Testis (tissue), 3 donors: ENCODE data around the gene INF2. TPM values are rescaled to one million over a fixed set of nuclear protein-coding genes. Genes with fewer than 3 reads are reported as not detected.

Experiments used
- DNase-seq: peaks from one replicate; pipeline ENCODE4 v3.0.0-alpha.2; 2019
- H3K27ac ChIP-seq, 2 donors: fragments of 200-600 bp; sonication (generic); one replicate each; pipeline ENCODE4 v1.5.1; 2019
- H3K27me3 ChIP-seq: fragments of 200-600 bp; sonication (generic); one replicate; pipeline ENCODE4 v1.5.1; 2019
- H3K36me3 ChIP-seq: fragments of 200-600 bp; sonication (generic); one replicate; pipeline ENCODE4 v1.5.1; 2017; ENCODE audit warnings: low read depth; ENCODE audit errors: missing control alignments
- H3K4me1 ChIP-seq: fragments of 200-600 bp; sonication (generic); one replicate; pipeline ENCODE4 v1.5.1; 2019
- H3K4me3 ChIP-seq, 2 donors: fragments of 200-600 bp; sonication (generic); one replicate each; pipeline ENCODE4 v1.5.1; 2017 to 2019
- H3K9me3 ChIP-seq: fragments of 200-600 bp; sonication (generic); one replicate; pipeline ENCODE4 v1.5.1; 2017
- CTCF ChIP-seq, 3 experiments: fragments of 450-650 bp in 2 of 3; fragments of 200-600 bp in 1 of 3; sonication (generic) in 1 of 3; IDR thresholded peaks; one replicate each; pipeline ENCODE4 v1.5.1; 2016 to 2019; ENCODE audit warnings: antibody characterized with exemption in 3 of 3, mild to moderate bottlenecking in 2 of 3, moderate library complexity in 1 of 3
- POLR2A ChIP-seq: fragments of 450-650 bp; IDR thresholded peaks from one replicate; pipeline ENCODE4 v1.6.1; 2017; ENCODE audit warnings: antibody characterized with exemption, mild to moderate bottlenecking, moderate library complexity
- WGBS, 2 donors: methylation state at CpG; one replicate each; pipeline ENCODE4 v1.1.5; 2018; 5-methylcytosine and 5-hydroxymethylcytosine counted together
- intact Hi-C: fragments of 100-400 bp; cut with DNase I; formaldehyde crosslinking; loops from one replicate; pipeline ENCODE4 v1.15.1; 2023; ENCODE audit warnings: low total_unique reads
- polyA plus RNA-seq: library from polyadenylated mRNA; stranded (reverse); fragments of 350-450 nt; fragmentation: Illumina TruSeq; extraction: RNeasy Lipid Tissue Mini Kit (QIAGEN cat#74804); gene quantifications from one replicate; pipeline ENCODE4 v1.2.3, GENCODE V29; 2014; ENCODE audit warnings: low read depth, low replicate concordance; ENCODE audit not compliant: insufficient read depth
- total RNA-seq, 2 donors: library from RNA; depleted of rRNA; stranded (reverse); fragments of >200 nt; gene quantifications; one replicate each; pipeline ENCODE4 v1.2.3, GENCODE V29; 2016

Gene INF2
- total and polyA plus RNA-seq, 3 donors from 2014 or later, result 50.5 to 328 (median 244) TPM

- peaks cover 72% of the 10 kb centered on the region for H3K4me1 ChIP-seq
- H3K4me3 ChIP-seq, result no peak overlapping the region
- intact Hi-C loops, result no loop called here
- no peaks in the 10 kb centered on the region for H3K9me3 ChIP-seq
- no peaks in the 10 kb centered on the region for H3K36me3 ChIP-seq
- no peak overlapping the region for H3K27ac ChIP-seq
- DNase-seq, result no peak
- H3K27me3 ChIP-seq, result no peaks in the 10 kb centered on the region
- TF ChIP-seq POLR2A (no peak), CTCF (IDR thresholded peaks at IDR 0.05) (no peak)
- WGBS, 2 donors, result 86 to 88% methylated on average over 14 to 19 of the region's 19 CpGs
These were observed 2.3 kb downstream of the INF2 start for GRCh38 chr14:104691546-104692260.

- TF ChIP-seq CTCF (IDR thresholded peaks at IDR 0.05) (no peak), POLR2A (no peak)
- peaks cover 79% of the 10 kb centered on the region for H3K4me1 ChIP-seq
- intact Hi-C loops, result no loop called here
- no peaks in the 10 kb centered on the region for H3K36me3 ChIP-seq
- H3K9me3 ChIP-seq, result no peaks in the 10 kb centered on the region
- no peak overlapping the region for H3K27ac ChIP-seq
- 90 to 92% methylated on average over 5 to 15 of the region's 15 CpGs for whole genome bisulfite sequencing, 2 donors
- no peak for DNase-seq
- no peaks in the 10 kb centered on the region for H3K27me3 ChIP-seq
- no peak overlapping the region for H3K4me3 ChIP-seq
These were observed 3.0 kb downstream of the INF2 start for GRCh38 chr14:104692261-104692938.

- intact Hi-C loops, result no loop called here
These were observed 3.5 kb downstream of the INF2 start for GRCh38 chr14:104692939-104693315.

GRCh38 chr14:104693482-104694431, 4.3 kb downstream of the INF2 start:
- 60 to 83% methylated on average over 1 to 21 of the region's 26 CpGs for WGBS, 2 donors
- H3K4me3 ChIP-seq, result no peak overlapping the region
- peaks cover 80% of the 10 kb centered on the region for H3K4me1 ChIP-seq
- TF ChIP-seq CTCF (IDR thresholded peaks at IDR 0.05) (no peak), POLR2A (no peak)
- H3K27ac ChIP-seq, result peak overlapping the region in 1 of 2 donors; percentile 14
- intact Hi-C loops, result no loop called here
- no peaks in the 10 kb centered on the region for H3K36me3 ChIP-seq
- no peaks in the 10 kb centered on the region for H3K9me3 ChIP-seq
- no peak for DNase-seq
- no peaks in the 10 kb centered on the region for H3K27me3 ChIP-seq

More at GRCh38 chr14:104692939-104693315, 3.5 kb downstream of the INF2 start:
- Histone ChIP-seq H3K4me3 (no peak overlapping the region), H3K27ac (no peak overlapping the region), H3K27me3 (no peaks in the 10 kb centered on the region), H3K4me1 (peaks cover 80% of the 10 kb centered on the region), H3K9me3 (no peaks in the 10 kb centered on the region), H3K36me3 (no peaks in the 10 kb centered on the region)
- no peak for DNase-seq
- WGBS, 2 donors, result 49% methylated on average over 5 of the region's 5 CpGs; no CpG with 5 or more reads in 1 of the 2 donors
- TF ChIP-seq POLR2A (no peak), CTCF (IDR thresholded peaks at IDR 0.05) (no peak)
